HG03565 (cell line): Measurements from ENCODE around the gene CDC42EP2.
"Not testable (repeated sequence)": the region's sequence is repeated elsewhere in the genome, so short reads cannot be mapped to it uniquely, and the experiment has no call there.

ENCODE experiments used
- ATAC-seq: cut with Tn5 transposase; IDR thresholded peaks from one replicate; pipeline ENCODE4 v1.9.1; 2021; ENCODE audit warnings: mild to moderate bottlenecking, moderate library complexity; ENCODE audit not compliant: unreplicated experiment

The CDC42EP2 gene

DNA sequence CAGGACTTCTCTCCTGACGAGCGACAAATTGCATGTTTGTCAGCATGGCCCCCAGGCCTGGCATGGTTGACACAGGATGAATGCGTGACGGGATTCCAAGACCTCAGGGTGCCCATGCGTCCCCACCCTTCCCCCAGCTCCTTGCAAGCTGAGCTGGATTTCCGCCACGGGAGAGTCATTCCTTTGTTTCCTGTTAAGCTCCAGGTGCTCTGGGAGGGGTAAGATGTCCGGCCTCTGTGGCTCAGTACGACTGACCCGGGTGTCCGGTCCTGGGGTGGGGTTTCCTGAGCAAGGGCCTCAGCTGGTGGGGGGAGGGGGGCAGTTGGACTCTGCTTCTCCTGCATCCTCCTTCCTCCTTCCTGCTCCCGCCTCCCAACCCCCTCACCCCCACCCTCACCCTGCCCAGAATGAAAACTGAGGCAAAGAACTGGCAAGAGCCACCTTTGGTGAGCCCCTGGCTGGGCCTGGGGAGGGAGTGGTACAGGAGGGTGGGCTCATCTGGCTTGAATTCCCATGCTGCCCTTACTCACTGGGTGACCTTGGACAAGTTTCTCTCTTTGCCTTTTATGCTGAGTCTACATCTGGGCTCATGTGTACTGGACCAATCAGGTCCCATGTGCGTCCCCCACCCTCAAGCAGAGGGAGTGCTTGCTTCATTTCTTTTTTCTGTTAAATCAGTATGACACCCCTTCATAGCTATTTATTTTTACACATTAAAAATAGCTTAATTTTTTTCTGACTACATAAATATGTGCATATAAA lies 2.5 kb downstream of the CDC42EP2 start:
- no peak for ATAC-seq

DNA sequence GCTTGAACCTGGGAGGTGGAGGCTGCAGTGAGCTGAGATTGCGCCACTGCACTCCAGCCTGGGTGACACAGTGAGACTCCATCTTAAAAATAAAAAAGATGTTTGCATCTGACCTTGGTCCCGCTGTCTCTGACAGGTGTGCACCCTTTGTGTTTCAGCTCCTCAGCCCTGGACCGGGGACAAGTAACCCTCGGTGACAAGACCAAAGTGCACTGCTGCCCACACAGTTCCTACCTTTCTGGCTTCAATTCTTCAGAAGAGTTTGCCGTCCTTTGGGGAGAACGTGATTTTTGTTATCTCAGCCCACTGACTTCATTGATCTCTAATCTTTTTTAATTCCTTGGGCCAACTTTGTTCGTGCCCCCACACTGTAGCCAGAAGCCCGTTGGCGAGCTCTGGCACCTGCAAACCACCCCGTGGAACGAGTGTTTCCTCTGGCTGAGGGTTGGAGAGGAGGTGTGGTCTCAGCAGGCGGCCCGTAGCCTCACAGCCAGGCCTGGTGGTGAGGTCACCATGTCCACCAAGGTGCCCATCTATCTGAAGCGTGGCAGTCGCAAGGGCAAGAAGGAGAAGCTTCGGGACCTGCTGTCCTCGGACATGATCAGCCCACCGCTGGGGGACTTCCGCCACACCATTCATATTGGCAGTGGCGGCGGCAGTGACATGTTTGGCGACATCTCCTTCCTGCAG lies 5.9 kb downstream of the CDC42EP2 start:
- no peak for ATAC-seq

DNA sequence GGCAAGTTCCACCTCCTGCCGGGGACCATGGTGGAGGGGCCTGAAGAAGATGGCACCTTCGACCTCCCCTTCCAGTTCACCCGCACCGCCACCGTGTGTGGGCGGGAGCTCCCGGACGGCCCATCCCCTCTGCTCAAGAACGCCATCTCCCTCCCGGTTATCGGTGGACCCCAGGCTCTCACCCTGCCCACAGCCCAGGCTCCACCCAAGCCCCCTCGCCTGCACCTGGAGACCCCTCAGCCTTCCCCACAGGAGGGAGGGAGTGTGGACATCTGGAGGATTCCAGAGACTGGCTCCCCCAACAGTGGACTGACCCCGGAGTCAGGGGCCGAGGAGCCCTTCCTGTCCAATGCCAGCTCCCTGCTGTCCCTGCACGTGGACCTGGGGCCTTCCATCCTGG lies 6.4 kb downstream of the CDC42EP2 start:
- ATAC-seq = no peak

DNA sequence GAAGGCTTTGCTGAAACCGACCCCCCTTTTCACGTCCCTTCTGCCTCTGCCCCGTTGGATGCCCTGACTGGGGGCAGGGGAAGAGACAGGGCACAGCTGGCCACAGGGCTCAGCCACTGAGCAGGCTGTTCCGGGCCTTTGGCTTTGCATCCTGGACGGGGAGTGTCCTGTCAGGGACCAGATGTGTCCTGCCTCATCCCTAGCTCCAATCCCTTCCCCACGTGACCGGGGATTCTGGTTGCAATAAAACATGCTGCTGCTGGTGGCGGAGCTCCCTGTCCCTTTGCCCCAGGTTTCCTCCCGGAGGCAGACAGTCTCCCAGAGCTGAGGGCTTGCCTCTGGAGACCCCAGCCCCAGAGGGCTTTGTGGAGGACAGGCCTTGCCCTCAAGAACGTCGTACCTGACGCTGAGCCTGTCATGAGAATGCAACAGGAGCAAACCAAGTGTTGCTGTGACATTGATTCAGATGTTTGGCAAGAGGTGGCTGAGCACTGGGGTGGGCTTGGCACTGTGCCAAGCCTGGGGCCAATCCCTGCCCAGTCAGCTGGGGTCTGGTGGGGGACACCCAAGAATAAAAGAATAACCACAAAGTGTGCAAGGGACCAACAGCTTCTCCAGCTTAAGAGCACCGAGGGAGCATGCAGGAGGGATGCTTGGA lies 7.3 kb downstream of the CDC42EP2 start:
- no peak for ATAC-seq

DNA sequence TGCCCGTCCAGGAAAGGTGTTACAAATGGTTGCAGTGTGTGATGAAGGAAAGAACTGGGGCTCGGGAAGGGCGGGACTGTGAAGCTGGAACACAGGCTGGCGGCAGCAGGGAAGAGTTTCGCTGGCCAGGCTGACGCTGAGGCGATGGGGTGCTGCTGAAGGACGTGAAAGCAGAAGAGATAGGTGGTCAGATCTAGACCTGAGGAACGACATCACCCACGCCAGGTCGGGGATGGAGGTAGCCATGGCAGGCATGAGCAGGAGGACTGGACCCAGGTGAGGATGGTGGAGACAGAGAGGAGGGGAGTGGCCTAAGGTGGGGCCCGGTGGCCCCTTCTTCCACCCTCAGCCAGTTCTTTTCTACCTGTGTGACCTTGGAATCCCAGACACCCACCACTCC lies 9.1 kb downstream of the CDC42EP2 start:
- ATAC-seq = no peak

DNA sequence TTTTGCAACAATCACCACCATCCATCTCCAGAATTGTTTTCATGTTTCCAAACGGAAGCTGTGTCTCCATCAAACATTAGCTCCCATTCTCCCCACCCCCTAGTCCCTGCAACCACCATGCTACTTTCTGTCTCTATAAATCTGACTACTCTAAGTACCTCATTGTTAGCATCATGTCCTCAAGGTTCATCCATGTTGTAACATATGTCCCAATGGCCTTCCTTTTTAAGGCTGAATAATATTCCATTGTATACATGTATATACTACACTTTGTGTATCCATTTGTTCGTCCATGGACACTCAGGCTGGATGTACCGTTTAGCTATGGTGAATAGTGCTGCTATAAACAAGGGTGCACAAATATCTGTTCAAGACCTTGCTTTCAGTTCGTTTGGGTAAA lies 10.8 kb downstream of the CDC42EP2 start:
- no peak for ATAC-seq

DNA sequence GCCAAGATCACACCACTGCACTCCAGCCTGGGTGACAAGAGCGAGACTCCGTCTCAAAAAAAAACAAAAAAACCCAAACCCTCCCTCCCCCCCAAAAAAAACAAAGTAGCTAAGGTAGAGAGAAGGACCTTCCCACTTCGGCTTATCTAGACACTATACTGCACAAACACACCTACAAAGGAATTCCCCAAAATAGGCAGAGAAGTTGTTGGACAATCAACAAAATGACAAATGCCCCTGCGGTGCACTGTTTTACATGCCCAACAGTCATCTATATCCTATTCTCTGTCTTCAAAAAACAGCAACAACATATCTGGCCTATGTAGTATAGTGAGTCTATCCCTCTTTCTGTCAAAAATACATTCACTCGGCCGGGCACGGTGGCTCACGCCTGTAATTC lies 12.4 kb downstream of the CDC42EP2 start:
- ATAC-seq = no peak

DNA sequence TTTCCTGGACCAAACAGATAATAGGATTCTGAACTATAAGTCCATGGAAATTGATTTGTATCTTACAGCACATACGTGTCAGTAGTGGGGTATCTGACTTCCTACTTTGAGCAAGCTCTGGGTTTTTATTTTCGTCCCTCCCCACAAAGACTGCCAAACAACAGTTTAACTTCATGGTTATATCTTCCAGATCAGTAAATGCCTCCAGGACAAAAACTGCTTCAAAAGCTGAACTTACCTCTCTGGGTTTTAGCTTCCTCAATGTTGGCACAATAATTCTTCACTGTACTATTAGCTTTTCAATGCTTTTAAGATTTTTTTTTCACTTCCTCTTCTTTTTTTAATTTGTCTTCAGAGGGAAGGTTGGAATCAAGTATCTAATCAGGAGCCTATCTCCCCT lies 14.8 kb downstream of the CDC42EP2 start:
- no peak for ATAC-seq

DNA sequence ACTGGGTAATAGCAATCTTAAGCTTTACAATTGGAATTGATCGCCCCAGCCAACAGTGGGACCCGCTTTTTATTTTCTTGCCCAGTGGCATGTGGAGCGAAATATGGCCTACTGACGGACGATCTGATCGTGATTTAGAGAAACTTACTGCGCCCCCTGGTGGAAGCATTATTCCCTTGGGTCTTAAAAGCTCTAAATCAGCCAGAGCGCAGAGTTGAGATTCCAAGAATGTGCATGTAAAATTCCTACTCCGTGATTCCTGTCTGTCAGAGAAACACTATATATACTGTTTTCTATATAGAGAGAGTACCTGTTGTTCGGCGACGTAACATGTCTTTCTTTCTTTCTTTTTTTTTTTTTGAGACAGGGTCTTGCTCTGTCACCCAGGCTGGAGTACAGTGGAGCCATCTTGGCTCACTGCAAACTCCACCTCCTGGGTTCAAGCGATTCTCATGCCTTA lies 15.3 kb downstream of the CDC42EP2 start:
- no peak for ATAC-seq

DNA sequence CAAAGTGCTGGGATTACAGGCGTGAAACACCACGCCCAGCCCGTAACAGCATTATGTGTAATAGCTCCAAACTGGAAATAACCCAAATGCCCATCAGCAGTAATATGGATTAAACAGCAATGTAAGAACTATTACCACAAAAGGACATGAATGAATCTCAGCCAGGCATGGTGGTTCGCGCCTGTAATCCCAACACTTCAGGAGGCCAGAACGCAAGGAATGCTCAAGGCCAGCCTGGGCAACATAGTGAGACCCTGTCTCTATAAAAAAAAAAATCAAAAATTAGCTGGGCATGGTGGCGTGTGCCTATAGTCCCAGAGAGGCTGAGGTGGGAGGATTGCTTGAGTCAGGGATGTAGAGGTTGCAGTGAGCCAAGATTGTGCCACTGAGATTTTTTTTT lies 15.9 kb downstream of the CDC42EP2 start:
- ATAC-seq = no peak

DNA sequence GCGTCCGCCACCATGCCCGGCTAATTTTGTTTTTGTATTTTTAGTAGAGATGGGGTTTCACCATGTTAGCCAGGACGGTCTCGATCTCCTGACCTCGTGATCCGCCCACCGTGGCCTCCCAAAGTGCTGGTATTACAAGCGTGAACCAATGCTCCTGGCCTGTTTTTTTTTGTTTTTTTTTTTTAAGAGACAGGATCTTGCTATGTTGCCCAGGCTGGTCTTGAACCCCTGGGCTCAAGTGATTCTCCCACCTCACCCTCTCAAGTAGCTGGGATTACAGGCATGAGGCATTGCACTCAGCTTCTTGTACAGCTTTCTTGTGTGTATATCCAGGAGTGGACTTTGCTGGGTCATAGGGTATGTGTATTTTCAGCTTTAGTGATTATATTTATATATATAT lies 17.9 kb downstream of the CDC42EP2 start:
- ATAC-seq = not testable (repeated sequence)

DNA sequence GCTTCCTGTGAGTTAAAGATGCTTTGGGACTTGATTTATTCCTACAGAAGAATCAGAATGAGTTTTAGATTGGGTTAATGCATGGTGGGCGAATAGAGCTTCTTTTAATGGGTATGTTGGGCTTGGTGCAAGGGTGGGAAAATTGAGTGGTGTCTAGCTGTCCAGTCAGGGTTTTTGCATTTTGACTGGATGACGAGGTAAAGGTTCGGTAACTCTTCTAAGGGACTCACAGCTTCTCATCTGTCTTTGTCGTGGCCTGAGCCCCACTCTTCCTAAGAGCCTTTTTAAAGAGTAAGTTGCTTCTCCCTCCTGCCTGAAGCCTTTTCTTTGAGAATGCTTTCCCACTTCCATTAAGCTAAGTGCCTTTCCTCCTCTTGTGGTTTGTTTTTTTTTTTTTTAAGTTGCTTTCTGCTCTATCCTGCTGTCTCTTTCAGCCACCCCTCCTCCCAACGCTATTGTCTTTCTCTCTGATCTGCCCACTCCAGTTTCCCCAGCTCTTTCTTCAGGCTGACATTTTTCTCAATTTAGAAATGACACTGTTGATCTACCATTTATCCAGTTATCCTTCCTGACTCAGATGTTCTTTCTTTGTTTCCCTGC lies 20.1 kb downstream of the CDC42EP2 start:
- ATAC-seq = no peak

DNA sequence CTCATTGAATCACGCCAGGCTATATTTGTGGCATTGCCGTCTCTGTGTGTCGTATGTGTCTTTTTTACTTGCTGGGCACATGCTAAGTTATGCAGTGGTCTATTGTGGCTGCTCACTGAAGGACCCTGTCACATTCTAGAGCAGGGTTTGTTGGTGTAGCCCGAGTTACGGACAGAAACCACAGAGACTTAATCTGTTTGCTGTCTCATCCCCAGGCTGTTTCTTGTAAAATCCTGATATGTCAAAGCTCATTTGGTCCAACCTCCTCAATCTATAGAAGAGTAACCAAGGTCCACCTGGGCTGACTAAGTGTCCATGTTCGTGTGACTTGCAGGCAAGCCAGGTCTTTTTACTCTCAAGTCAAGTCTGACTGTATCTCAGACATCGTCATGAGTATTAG lies 24.0 kb downstream of the CDC42EP2 start:
- ATAC-seq = no peak

DNA sequence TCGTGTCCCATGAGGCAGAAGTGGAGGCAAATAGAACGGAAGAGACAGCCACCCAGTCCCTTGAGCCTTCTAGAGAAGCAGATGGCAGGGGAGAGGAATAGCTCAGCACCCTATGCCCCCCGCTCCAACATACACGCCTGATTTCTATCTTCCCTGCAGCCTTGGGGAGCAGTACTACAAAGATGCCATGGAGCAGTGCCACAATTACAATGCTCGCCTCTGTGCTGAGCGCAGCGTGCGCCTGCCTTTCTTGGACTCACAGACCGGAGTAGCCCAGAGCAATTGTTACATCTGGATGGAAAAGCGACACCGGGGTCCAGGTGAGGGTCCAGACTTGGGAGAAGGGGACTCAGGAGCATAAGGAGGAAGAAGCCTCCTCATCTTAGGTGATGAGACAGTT lies 25.6 kb downstream of the CDC42EP2 start:
- no peak for ATAC-seq

DNA sequence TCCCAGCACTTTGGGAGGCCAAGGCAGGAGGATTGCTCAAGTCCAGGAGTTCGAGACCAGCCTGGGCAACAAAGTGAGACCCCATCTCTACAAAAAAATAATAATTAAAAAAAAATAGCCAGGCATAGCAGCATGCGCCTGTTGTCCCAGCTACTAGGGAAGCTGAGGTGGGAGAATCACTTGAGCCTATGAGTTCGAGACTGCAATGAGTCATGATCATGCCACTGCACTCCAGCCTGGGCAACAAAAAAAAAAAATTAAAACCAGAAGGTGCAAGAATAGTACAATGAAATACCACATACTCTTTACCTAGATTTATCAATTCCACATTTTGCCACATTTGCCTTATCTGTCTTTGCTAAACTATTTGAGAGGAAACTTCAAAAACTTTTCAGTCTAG lies 27.2 kb downstream of the CDC42EP2 start:
- no peak for ATAC-seq

DNA sequence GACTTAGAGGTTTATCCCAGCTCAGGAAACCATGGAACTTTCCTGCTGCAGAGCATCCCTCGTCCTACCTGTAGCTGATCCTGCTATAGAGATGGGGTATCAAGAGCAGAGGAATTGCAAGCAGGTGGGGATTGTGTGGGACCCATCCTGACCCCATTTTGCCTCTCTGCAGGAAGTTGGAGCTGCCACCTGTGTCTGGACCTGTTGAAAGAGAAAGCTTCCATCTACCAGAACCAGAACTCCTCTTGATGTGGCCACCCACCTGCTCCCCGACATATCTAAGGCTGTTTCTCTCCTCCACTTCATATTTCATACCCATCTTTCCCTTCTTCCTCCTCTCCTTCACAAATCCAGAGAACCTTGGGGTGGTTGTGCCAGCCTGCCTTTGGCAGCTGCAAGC lies 36.8 kb downstream of the CDC42EP2 start:
- no peak for ATAC-seq

DNA sequence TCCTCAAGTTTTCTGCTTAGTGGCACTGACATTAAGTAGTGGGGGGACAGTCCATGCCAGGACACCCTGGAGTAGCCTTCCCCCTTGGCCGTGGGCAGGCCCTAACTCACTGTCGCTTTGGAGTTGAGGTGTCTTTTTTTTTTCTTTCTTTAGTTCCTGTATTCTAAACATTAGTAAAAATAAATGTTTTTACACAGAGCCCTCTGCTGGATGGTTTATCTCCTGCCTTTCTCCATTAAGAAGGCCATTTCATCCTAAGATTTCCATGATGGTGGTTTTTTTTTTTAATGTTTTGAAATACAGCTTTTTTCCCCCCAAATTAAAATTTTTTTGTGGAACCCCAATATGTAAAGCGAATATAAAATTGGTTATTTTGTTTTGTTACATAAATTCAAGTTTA lies 38.1 kb downstream of the CDC42EP2 start:
- no peak for ATAC-seq

DNA sequence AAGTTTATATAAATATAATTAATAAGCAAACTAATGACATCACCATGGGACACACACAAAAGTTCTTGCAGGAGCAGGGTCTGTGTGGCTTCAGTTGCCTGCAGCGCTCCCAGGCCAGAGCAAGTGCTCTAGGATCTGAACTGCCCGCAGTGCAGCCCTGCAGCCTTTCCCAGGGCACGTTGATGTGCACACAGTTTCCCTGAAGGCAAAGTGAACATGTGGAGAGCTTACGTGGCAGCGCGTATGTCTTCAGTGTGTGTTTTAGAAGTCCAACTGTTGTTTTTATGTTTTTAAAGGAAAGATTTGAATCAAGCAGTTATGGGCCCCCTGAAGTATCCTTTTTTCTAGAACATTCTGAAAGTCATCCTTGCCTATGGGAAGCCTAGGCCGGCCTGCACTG lies 38.7 kb downstream of the CDC42EP2 start:
- no peak for ATAC-seq

DNA sequence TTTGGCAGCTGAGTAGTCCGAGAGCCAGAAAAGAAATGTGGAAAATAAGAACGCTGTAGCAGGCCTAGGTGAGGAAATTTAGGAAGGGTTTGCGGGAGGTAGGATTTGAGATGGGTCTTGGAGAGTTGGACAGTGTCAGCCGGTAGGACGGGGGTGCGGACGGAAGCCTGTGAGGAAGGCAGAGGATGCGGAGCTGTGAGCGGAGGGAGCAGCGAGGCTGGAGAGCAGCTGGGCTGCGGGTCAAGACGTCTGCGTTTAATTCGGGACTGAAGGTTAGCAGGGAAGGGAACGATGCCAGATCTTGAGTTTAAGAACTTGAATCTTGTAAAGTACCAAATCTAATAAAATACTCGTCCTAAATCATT lies 39.2 kb downstream of the CDC42EP2 start:
- ATAC-seq = no peak

DNA sequence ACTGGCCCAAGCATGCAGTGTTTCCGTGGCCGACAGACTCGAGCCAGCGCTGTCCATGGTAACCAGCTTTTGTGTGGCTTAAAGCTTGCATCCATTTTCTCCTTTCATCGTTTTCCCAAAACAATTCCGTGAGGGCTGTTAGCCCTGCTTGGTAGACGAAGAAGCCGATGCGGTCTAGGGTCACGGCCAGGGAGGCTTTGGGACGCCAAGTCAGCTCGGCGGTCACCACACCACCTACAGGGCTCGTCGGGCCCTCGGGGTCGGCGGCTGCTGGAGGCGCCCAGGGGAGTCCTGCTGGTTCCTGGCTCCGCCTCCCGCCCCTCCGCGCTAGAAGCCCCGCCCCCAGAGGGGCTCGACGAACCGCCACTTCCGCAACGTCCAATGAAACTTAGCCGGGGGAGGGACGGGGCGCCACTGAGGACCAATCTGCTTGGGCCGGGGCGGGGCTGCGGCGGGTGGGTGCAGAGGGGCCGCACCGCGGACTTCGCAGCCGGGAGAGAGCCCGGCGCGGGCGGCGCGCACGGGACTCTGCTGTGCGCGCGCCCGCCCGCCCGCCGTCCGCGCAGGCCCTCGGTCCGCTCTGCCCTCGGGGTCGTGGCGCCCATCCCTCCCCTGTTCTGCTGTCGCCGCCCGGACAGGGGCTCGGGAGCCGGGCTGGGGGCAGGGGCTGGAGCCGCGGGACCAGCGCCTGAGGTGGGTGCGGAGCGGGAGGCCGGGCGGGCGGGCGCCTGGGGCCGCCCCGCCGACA lies 39.8 kb downstream of the CDC42EP2 start, which contains the start of gene TIGD3:
Gene TIGD3, plus strand, starts transcription at position 487 of the 748 bp plus-strand sequence. CDS start 1,058 bp downstream, outside the sequence.
- ATAC-seq = peak; percentile 76
